Vagina (tissue), 2 donors: ENCODE data around the gene FAF2. TPM values are rescaled to one million over a fixed set of nuclear protein-coding genes. Genes with fewer than 3 reads are reported as not detected.

ENCODE experiments used
- DNase-seq, 2 donors: peaks; one replicate each; pipeline ENCODE4 v3.0.0-alpha.2; 2017; ENCODE audit errors: extremely low spot score in 2 of 2
- H3K27ac ChIP-seq: fragments of 200-600 bp; sonication (generic); one replicate; pipeline ENCODE4 v1.5.1; 2019
- H3K27me3 ChIP-seq: fragments of 200-600 bp; sonication (generic); one replicate; pipeline ENCODE4 v1.5.1; 2019
- H3K36me3 ChIP-seq, 2 donors: fragments of 200-600 bp; sonication (generic); one replicate each; pipeline ENCODE4 v1.5.1; 2017 to 2019
- H3K4me1 ChIP-seq: fragments of 200-600 bp; sonication (generic); one replicate; pipeline ENCODE4 v1.5.1; 2019
- H3K4me3 ChIP-seq, 2 donors: fragments of 200-600 bp; sonication (generic); 1 replicate in 1 of 2; 2 replicates in 1 of 2; pipeline ENCODE4 v1.5.1; 2016 to 2019
- H3K9me3 ChIP-seq: fragments of 200-600 bp; sonication (generic); one replicate; pipeline ENCODE4 v1.5.1; 2019
- POLR2A ChIP-seq, 2 donors: fragments of 450-650 bp; IDR thresholded peaks; one replicate each; pipeline ENCODE4 v1.6.1; 2017; ENCODE audit warnings: antibody characterized with exemption in 2 of 2, mild to moderate bottlenecking in 2 of 2, moderate library complexity in 2 of 2
- POLR2AphosphoS5 ChIP-seq, 2 donors: sonication (generic); formaldehyde crosslinking; IDR thresholded peaks; one replicate each; pipeline ENCODE4 v1.9.0; 2017; ENCODE audit warnings: antibody characterized with exemption in 2 of 2, mild to moderate bottlenecking in 2 of 2, low read depth in 1 of 2; ENCODE audit not compliant: insufficient read depth in 1 of 2
- intact Hi-C: fragments of 100-400 bp; cut with DNase I; formaldehyde crosslinking; loops from one replicate; pipeline ENCODE4 v1.15.1; 2023
- total RNA-seq: library from RNA; depleted of rRNA; stranded (reverse); fragments of >200 nt; gene quantifications from one replicate; pipeline ENCODE4 v1.2.3, GENCODE V29; 2016
- TF ChIP-seq, protein P1 (sequence below), 3 experiments: fragments of 450-650 bp in 2 of 3; fragments of 200-600 bp in 1 of 3; sonication (generic) in 1 of 3; IDR thresholded peaks; one replicate each; pipeline ENCODE4 v1.5.1; 2017 to 2019; ENCODE audit warnings: antibody characterized with exemption in 3 of 3, mild to moderate bottlenecking in 2 of 3, moderate library complexity in 2 of 3

Gene FAF2
- total RNA-seq, 1 donor from 2014 or later = 25.3 TPM

DNA sequence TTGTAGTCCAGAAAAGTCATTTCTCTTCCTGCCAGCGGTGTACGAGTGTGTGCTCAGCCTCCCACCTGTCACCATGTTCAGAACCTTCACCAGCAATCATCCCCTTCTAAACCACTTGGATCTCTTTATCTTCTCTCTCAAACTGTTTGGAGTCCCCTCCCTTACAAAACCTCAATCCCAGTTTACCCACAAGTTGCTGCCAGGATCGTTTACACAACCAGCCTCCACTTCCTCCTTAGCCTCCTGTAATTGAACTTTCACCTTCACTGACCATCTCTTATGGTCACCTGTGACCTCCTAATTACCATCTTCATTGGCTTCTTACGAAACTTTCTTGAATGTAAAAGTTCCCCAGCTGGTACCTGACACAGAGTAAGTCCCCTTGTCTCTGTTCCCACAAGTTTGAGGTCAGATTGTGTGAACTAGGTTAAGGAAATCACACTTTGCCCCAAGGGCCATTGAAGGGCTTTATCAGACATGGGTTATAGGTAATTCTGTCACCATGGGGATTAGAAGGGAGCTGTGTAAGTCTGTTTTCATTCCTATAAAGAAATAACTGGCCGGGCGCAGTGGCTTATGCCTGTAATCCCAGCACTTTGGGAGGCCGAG, 69.0 kb downstream of the FAF2 start:
- Histone ChIP-seq H3K9me3 (no peaks in the 10 kb centered on the region), H3K4me3 (no peak overlapping the region), H3K36me3 (no peaks in the 10 kb centered on the region), H3K27ac (no peak overlapping the region), H3K27me3 (no peaks in the 10 kb centered on the region), H3K4me1 (no peaks in the 10 kb centered on the region)
- TF ChIP-seq POLR2A (IDR thresholded peaks at IDR 0.05) (no peak), POLR2AphosphoS5 (IDR thresholded peaks at IDR 0.05; ENCODE audit: insufficient read depth in 1 of 2, low read depth in 1 of 2) (no peak)
- TF ChIP-seq, protein P1, sequence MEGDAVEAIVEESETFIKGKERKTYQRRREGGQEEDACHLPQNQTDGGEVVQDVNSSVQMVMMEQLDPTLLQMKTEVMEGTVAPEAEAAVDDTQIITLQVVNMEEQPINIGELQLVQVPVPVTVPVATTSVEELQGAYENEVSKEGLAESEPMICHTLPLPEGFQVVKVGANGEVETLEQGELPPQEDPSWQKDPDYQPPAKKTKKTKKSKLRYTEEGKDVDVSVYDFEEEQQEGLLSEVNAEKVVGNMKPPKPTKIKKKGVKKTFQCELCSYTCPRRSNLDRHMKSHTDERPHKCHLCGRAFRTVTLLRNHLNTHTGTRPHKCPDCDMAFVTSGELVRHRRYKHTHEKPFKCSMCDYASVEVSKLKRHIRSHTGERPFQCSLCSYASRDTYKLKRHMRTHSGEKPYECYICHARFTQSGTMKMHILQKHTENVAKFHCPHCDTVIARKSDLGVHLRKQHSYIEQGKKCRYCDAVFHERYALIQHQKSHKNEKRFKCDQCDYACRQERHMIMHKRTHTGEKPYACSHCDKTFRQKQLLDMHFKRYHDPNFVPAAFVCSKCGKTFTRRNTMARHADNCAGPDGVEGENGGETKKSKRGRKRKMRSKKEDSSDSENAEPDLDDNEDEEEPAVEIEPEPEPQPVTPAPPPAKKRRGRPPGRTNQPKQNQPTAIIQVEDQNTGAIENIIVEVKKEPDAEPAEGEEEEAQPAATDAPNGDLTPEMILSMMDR (IDR thresholded peaks at IDR 0.05) = no peak
- intact Hi-C loops = no loop called here
- no peak for DNase-seq

GRCh38 chr5:176519810-176520720, 71.9 kb downstream of the FAF2 start:
- Histone ChIP-seq H3K27ac (no peak overlapping the region), H3K4me1 (no peaks in the 10 kb centered on the region), H3K36me3 (no peaks in the 10 kb centered on the region), H3K4me3 (no peak overlapping the region), H3K27me3 (no peaks in the 10 kb centered on the region), H3K9me3 (no peaks in the 10 kb centered on the region)
- no peak for DNase-seq
- intact Hi-C loops = no loop called here
- TF ChIP-seq, protein P1 (IDR thresholded peaks at IDR 0.05) = no peak
- no peak for TF ChIP-seq POLR2AphosphoS5 (IDR thresholded peaks at IDR 0.05; ENCODE audit: insufficient read depth in 1 of 2, low read depth in 1 of 2)

DNA sequence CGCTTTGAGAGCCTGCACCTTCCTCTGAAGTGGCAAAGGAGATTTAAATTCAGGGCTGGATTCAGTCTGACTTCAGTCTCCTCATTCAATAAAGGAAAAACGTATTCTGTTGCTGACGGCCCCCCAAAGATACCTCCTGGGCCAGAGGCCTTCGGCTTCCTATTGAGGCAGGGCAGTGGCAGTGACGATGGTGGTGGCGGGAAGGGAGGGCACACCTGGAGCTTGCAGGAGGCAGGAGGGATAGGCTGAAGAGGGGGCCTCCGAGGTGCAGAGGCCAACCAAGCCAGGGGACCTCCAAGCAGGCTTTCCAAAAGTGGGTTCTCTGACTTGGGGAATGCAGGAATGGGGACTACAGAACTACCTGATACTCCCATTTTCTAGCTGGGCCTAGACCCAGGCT, 73.1 kb downstream of the FAF2 start:
- intact Hi-C loops = no loop called here
- no peaks in the 10 kb centered on the region for H3K27me3 ChIP-seq
- H3K4me1 ChIP-seq = no peaks in the 10 kb centered on the region
- no peak for DNase-seq
- H3K9me3 ChIP-seq = no peaks in the 10 kb centered on the region
- no peak overlapping the region for H3K4me3 ChIP-seq
- TF ChIP-seq POLR2AphosphoS5 (IDR thresholded peaks at IDR 0.05; ENCODE audit: insufficient read depth in 1 of 2, low read depth in 1 of 2) = no peak
- TF ChIP-seq, protein P1 (IDR thresholded peaks at IDR 0.05) = no peak
- no peak for TF ChIP-seq POLR2A (IDR thresholded peaks at IDR 0.05)
- H3K36me3 ChIP-seq = no peaks in the 10 kb centered on the region
- no peak overlapping the region for H3K27ac ChIP-seq

GRCh38 chr5:176521699-176522263, 73.6 kb downstream of the FAF2 start:
- no peaks in the 10 kb centered on the region for H3K27me3 ChIP-seq
- H3K4me1 ChIP-seq = no peaks in the 10 kb centered on the region
- H3K36me3 ChIP-seq = peaks cover 0 to 2% of the 10 kb centered on the region in 2 donors
- intact Hi-C loops = no loop called here
- no peak overlapping the region for H3K27ac ChIP-seq
- no peaks in the 10 kb centered on the region for H3K9me3 ChIP-seq
- no peak for DNase-seq
- no peak overlapping the region for H3K4me3 ChIP-seq
- TF ChIP-seq POLR2A (IDR thresholded peaks at IDR 0.05) = no peak
- TF ChIP-seq POLR2AphosphoS5 (IDR thresholded peaks at IDR 0.05; ENCODE audit: insufficient read depth in 1 of 2, low read depth in 1 of 2) = no peak
- TF ChIP-seq, protein P1 (IDR thresholded peaks at IDR 0.05) = no peak
